H9 (cell line): ENCODE measurements around the gene DMRTA2. TPM values are rescaled to one million over a fixed set of nuclear protein-coding genes. Genes with fewer than 3 reads are reported as not detected.

Experiments used
- DNase-seq: peaks from one replicate; pipeline ENCODE4 v3.0.0-alpha.2; 2017
- H2AFZ ChIP-seq: one replicate; pipeline ENCODE4 v1.6.1; 2013; ENCODE audit warnings: mild to moderate bottlenecking, low read length, control low read depth, moderate library complexity
- H2AK5ac ChIP-seq: 2 replicates; pipeline ENCODE4 v1.6.1; 2013; ENCODE audit warnings: low read length, control low read depth, mixed read lengths; ENCODE audit not compliant: insufficient read length
- H2BK120ac ChIP-seq: one replicate; pipeline ENCODE4 v1.6.1; 2013; ENCODE audit warnings: low read depth, mild to moderate bottlenecking, low read length, control low read depth, inconsistent platforms; ENCODE audit not compliant: poor library complexity, severe bottlenecking
- H2BK12ac ChIP-seq: 2 replicates; pipeline ENCODE4 v1.6.1; 2013; ENCODE audit warnings: low read length, control low read depth, mixed read lengths, low read depth; ENCODE audit not compliant: insufficient read length
- H2BK15ac ChIP-seq: 2 replicates; pipeline ENCODE4 v1.6.1; 2013; ENCODE audit warnings: low read depth, low read length, control low read depth
- H2BK20ac ChIP-seq: one replicate; pipeline ENCODE4 v1.6.1; 2013; ENCODE audit warnings: low read depth, mild to moderate bottlenecking, low read length, control low read depth, inconsistent platforms; ENCODE audit not compliant: poor library complexity, severe bottlenecking
- H2BK5ac ChIP-seq: 2 replicates; pipeline ENCODE4 v1.6.1; 2013; ENCODE audit warnings: low read length, control low read depth, mixed read lengths; ENCODE audit not compliant: insufficient read length
- H3K14ac ChIP-seq: 2 replicates; pipeline ENCODE4 v1.6.1; 2013; ENCODE audit warnings: low read length, control low read depth; ENCODE audit not compliant: insufficient read depth
- H3K18ac ChIP-seq: 2 replicates; pipeline ENCODE4 v1.6.1; 2013; ENCODE audit warnings: low read depth, mild to moderate bottlenecking, mixed read lengths, low read length, control low read depth; ENCODE audit not compliant: insufficient read length
- H3K23ac ChIP-seq: 2 replicates; pipeline ENCODE4 v1.6.1; 2013; ENCODE audit warnings: low read length, control low read depth, mixed read lengths, low read depth; ENCODE audit not compliant: insufficient read length
- H3K23me2 ChIP-seq: 2 replicates; pipeline ENCODE4 v1.6.1; 2013; ENCODE audit warnings: low read depth, mild to moderate bottlenecking, mixed read lengths, low read length, control low read depth; ENCODE audit not compliant: insufficient read length, poor library complexity, severe bottlenecking
- H3K27ac ChIP-seq: 2 replicates; pipeline ENCODE4 v1.5.1; 2013; ENCODE audit warnings: low read length, control low read depth, mixed read lengths, low read depth; ENCODE audit not compliant: insufficient read length
- H3K27me3 ChIP-seq: 2 replicates; pipeline ENCODE4 v1.6.1; 2013; ENCODE audit warnings: low read length, control low read depth, inconsistent platforms; ENCODE audit not compliant: insufficient read depth
- H3K4ac ChIP-seq: 2 replicates; pipeline ENCODE4 v1.6.1; 2013; ENCODE audit warnings: low read depth, mild to moderate bottlenecking, control low read depth, inconsistent platforms, low read length, moderate library complexity
- H3K4me1 ChIP-seq: 2 replicates; pipeline ENCODE4 v1.6.1; 2013; ENCODE audit warnings: low read length, control low read depth, inconsistent platforms; ENCODE audit not compliant: insufficient read depth
- H3K4me2 ChIP-seq: 2 replicates; pipeline ENCODE4 v1.6.1; 2013; ENCODE audit warnings: low read length, control low read depth, mixed read lengths; ENCODE audit not compliant: insufficient read length, insufficient read depth
- H3K56ac ChIP-seq: 2 replicates; pipeline ENCODE4 v1.6.1; 2013; ENCODE audit warnings: low read depth, mild to moderate bottlenecking, mixed read lengths, low read length, control low read depth; ENCODE audit not compliant: insufficient read length
- H3K79me1 ChIP-seq: 2 replicates; pipeline ENCODE4 v1.6.1; 2013; ENCODE audit warnings: low read depth, mild to moderate bottlenecking, moderate library complexity, low read length, control low read depth, inconsistent platforms; ENCODE audit not compliant: insufficient read depth, poor library complexity, severe bottlenecking
- H3K79me2 ChIP-seq: 2 replicates; pipeline ENCODE4 v1.6.1; 2013; ENCODE audit warnings: low read length, control low read depth, inconsistent platforms; ENCODE audit not compliant: insufficient read depth
- H3K9ac ChIP-seq: 2 replicates; pipeline ENCODE4 v1.6.1; 2013; ENCODE audit warnings: low read length, control low read depth, mixed read lengths; ENCODE audit not compliant: insufficient read length; ENCODE audit errors: extremely low read depth
- H3K9me3 ChIP-seq: one replicate; pipeline ENCODE4 v1.6.1; 2013; ENCODE audit warnings: low read depth, low read length, inconsistent platforms; ENCODE audit not compliant: control insufficient read depth
- H3T11ph ChIP-seq: one replicate; pipeline ENCODE4 v1.6.1; 2013; ENCODE audit warnings: mild to moderate bottlenecking, low read length, control low read depth, inconsistent platforms
- H4K20me1 ChIP-seq: one replicate; pipeline ENCODE4 v1.6.1; 2013; ENCODE audit not compliant: control insufficient read depth, insufficient read length, insufficient read depth
- H4K5ac ChIP-seq: 2 replicates; pipeline ENCODE4 v1.6.1; 2013; ENCODE audit warnings: low read depth, mild to moderate bottlenecking, mixed read lengths, low read length, control low read depth; ENCODE audit not compliant: insufficient read length
- H4K8ac ChIP-seq: replicated peaks from 2 replicates; pipeline ENCODE4 v1.6.1; 2013; ENCODE audit warnings: low read length, control low read depth, mixed read lengths, low read depth; ENCODE audit not compliant: insufficient read length
- H4K91ac ChIP-seq: 2 replicates; pipeline ENCODE4 v1.6.1; 2013; ENCODE audit warnings: low read depth, mild to moderate bottlenecking, moderate library complexity, mixed read lengths, low read length, control low read depth; ENCODE audit not compliant: insufficient read length
- H3K27ac Mint-ChIP-seq, 3 experiments: 2 replicates in 2 of 3; 3 replicates in 1 of 3; pipeline ENCODE4 v1.8.0; 2020 to 2021; ENCODE audit warnings: mixed read lengths in 3 of 3, mild to moderate bottlenecking in 1 of 3, moderate library complexity in 1 of 3
- H3K27me3 Mint-ChIP-seq: 2 replicates; pipeline ENCODE4 v1.8.0; 2021; ENCODE audit warnings: low read depth, mild to moderate bottlenecking, moderate library complexity, mixed read lengths
- H3K36me3 Mint-ChIP-seq, 3 experiments: 2 replicates in 2 of 3; 3 replicates in 1 of 3; pipeline ENCODE4 v1.8.0; 2020 to 2021; ENCODE audit warnings: low read depth in 3 of 3, mixed read lengths in 3 of 3; ENCODE audit not compliant: insufficient read depth in 1 of 3
- H3K4me1 Mint-ChIP-seq, 2 experiments: 2 replicates each; pipeline ENCODE4 v1.8.0; 2020; ENCODE audit warnings: mixed read lengths in 2 of 2
- H3K4me3 Mint-ChIP-seq, 2 experiments: 2 replicates in 1 of 2; 3 replicates in 1 of 2; pipeline ENCODE4 v1.8.0; 2020 to 2021; ENCODE audit warnings: mild to moderate bottlenecking in 2 of 2, mixed read lengths in 2 of 2, moderate library complexity in 1 of 2
- H3K9me3 Mint-ChIP-seq, 2 experiments: 2 replicates in 1 of 2; 3 replicates in 1 of 2; pipeline ENCODE4 v1.8.0; 2020; ENCODE audit warnings: mild to moderate bottlenecking in 2 of 2, mixed read lengths in 2 of 2, moderate library complexity in 1 of 2
- WGBS: extraction: QIAGEN DNeasy Blood & Tissue Kit; methylation state at CpG from one replicate; pipeline ENCODE4 v1.1.7; 2013; ENCODE audit warnings: missing lambda C conversion rate, low lambda C conversion rate, mixed read lengths; ENCODE audit not compliant: insufficient read length; ENCODE audit errors: extremely low coverage; 5-methylcytosine and 5-hydroxymethylcytosine counted together
- total RNA-seq: library from RNA; stranded (reverse); gene quantifications from 2 replicates; pipeline ENCODE4 v1.2.1, GENCODE V29; 2021
- TF ChIP-seq, protein P1 (sequence below): fragments of 200-600 bp; sonication (generic); conservative IDR thresholded peaks from 3 replicates; pipeline ENCODE4 v1.8.0; 2021; ENCODE audit warnings: antibody characterized with exemption, mild to moderate bottlenecking

The DMRTA2 gene
- total RNA-seq, 1 experiment from 2014 or later = 0.11 TPM

DNA sequence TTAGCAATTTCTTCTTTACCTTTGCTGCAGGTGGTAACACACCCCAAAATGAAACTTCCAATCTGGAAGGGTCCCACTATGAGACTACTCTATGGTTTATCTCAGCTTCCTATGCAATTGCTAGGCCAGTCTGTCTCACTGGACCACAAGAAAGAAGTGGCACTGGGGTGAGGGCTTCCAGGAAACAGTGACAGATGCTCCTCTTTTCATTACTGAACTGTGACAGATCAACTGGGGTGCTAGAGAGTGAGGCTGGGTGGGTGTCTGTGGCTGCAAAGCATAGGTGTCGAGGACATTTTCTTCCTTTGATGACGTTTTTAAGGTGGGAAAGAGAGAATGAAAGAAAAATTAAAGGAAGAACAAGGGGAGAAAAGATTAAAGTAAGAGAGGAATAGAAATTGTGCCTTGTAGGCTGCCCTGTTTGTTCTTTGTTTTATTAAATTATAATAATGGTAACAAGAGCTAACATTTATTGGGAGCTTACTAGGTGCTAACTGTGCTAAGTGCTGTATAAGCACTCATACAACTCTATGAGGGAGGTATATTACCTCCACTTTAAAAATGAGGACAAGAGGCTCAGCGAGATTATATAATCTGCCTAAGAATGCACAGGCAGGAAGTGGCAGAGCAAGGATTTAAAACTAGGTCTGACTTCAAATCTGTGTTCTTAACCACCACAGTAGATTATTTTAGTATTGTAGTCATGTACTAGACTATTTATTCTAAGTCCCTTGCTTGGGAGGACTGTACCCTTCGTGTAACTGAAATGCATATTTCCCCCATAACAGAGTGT lies 27.8 kb upstream of the DMRTA2 start:
- H3K9ac ChIP-seq = no peak overlapping the region
- no peak overlapping the region for H3K14ac ChIP-seq
- TF ChIP-seq, protein P1, sequence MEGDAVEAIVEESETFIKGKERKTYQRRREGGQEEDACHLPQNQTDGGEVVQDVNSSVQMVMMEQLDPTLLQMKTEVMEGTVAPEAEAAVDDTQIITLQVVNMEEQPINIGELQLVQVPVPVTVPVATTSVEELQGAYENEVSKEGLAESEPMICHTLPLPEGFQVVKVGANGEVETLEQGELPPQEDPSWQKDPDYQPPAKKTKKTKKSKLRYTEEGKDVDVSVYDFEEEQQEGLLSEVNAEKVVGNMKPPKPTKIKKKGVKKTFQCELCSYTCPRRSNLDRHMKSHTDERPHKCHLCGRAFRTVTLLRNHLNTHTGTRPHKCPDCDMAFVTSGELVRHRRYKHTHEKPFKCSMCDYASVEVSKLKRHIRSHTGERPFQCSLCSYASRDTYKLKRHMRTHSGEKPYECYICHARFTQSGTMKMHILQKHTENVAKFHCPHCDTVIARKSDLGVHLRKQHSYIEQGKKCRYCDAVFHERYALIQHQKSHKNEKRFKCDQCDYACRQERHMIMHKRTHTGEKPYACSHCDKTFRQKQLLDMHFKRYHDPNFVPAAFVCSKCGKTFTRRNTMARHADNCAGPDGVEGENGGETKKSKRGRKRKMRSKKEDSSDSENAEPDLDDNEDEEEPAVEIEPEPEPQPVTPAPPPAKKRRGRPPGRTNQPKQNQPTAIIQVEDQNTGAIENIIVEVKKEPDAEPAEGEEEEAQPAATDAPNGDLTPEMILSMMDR = no peak
- no peaks in the 10 kb centered on the region for H4K20me1 ChIP-seq
- no peak overlapping the region for H2BK12ac ChIP-seq
- H3K9me3 Mint-ChIP-seq = no peaks in the 10 kb centered on the region
- no peak overlapping the region for H2BK20ac ChIP-seq
- no peak overlapping the region for H3K4ac ChIP-seq
- H3K23me2 ChIP-seq = no peaks in the 10 kb centered on the region
- H3K79me1 ChIP-seq = no peaks in the 10 kb centered on the region
- H3K36me3 Mint-ChIP-seq = no peaks in the 10 kb centered on the region
- H3K4me3 Mint-ChIP-seq = no peak overlapping the region
- H3K56ac ChIP-seq = no peak overlapping the region
- H3K9me3 ChIP-seq = no peaks in the 10 kb centered on the region
- peaks cover 5 to 9% of the 10 kb centered on the region in 2 experiments; a peak in 2 of 4 replicates for H3K4me1 Mint-ChIP-seq
- no peak overlapping the region for H3T11ph ChIP-seq
- no peaks in the 10 kb centered on the region for H3K27me3 ChIP-seq
- no peak overlapping the region for H2AFZ ChIP-seq
- DNase-seq = no peak
- no peak overlapping the region for H3K18ac ChIP-seq
- no peaks in the 10 kb centered on the region for H3K79me2 ChIP-seq
- no peaks in the 10 kb centered on the region for H3K4me1 ChIP-seq
- no peak overlapping the region for H2AK5ac ChIP-seq
- 100% methylated on average over 1 of the region's 4 CpGs for WGBS
- peaks cover 1% of the 10 kb centered on the region; the same call in 1 of the 2 replicates for H3K27me3 Mint-ChIP-seq
- no peak overlapping the region for H4K91ac ChIP-seq
- H2BK120ac ChIP-seq = no peak overlapping the region
- no peak overlapping the region for H4K5ac ChIP-seq
- no peak overlapping the region for H4K8ac ChIP-seq
- H3K27ac Mint-ChIP-seq = no peak overlapping the region
- H3K27ac ChIP-seq = no peak overlapping the region
- no peak overlapping the region for H3K23ac ChIP-seq
- no peak overlapping the region for H3K4me2 ChIP-seq
- H2BK5ac ChIP-seq = no peak overlapping the region
- H2BK15ac ChIP-seq = no peak overlapping the region
